ENCODE data around the gene CDYL2.
"Not testable (repeated sequence)": the region's sequence is repeated elsewhere in the genome, so short reads cannot be mapped to it uniquely, and the experiment has no call there.

Gene CDYL2

GRCh38 chr16:80746231-80746630, 58.2 kb downstream of the CDYL2 start:
- no peak for DNase-seq (ENCODE audit: low read depth in 1 of 2, low spot score in 1 of 2)

DNA sequence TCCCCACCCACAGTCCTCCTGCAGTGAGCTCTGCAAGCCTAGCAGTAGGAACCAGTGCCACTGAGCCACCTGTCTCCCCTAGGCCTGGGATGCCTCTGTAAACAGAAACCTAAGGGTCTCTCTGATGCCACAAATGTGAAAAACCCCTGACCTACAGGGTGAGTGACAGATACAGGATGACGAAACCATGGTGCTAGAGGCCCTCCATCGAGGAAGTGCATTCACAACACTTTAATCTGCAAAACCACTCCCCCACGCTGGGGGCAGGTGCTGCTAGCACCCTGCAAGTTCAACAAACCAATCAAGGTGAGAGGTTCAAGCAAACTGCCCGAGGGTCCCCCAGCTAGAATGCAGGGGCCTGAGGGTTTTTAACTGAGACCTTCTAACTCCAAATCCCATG, 59.5 kb downstream of the CDYL2 start:
- DNase-seq (ENCODE audit: low read depth in 1 of 2, low spot score in 1 of 2): no peak

DNA sequence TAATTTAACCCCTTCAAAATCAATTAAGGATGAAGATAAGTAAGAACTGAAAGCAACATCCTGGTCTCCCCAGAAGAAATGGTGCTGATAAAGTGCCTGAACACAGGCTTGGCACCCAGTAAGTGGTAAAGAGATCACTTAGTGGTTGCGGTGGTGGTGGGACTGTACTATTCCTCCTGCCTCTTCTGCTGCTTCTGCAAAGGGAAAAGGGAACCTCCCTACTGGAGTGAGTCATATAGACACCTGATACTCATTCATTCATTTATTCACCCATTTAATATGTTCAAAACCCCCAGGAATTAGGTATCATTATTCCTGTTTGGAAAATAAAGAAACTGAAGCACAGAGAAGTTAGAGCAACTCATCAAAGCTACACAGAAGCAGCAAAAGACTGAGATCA, 60.6 kb downstream of the CDYL2 start:
- DNase-seq (ENCODE audit: low read depth in 1 of 2, low spot score in 1 of 2): no peak

GRCh38 chr16:80743273-80743672, 61.1 kb downstream of the CDYL2 start:
- DNase-seq (ENCODE audit: low read depth in 1 of 2, low spot score in 1 of 2): no peak

DNA sequence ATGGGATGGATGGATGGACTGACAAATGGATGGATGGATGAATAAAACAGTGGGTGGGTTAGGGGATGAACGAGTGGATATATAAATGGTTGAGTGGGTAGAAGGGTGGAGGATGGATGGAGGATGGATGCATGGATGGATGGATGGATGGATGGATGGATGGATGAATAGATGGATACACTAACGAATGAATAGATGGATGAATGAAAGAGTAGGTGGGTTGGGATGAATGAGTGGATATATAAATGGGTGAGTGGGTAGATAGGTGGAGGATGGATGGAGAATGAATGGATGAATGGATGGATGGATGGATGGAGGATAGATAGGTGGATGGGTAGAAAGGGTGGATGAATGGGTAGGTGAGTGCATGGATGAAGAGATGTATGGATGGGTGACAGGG, 62.1 kb downstream of the CDYL2 start:
- DNase-seq (ENCODE audit: low read depth in 1 of 2, low spot score in 1 of 2): no peak

GRCh38 chr16:80741724-80742123, 62.7 kb downstream of the CDYL2 start:
- no peak for DNase-seq (ENCODE audit: low read depth in 1 of 2, low spot score in 1 of 2)

DNA sequence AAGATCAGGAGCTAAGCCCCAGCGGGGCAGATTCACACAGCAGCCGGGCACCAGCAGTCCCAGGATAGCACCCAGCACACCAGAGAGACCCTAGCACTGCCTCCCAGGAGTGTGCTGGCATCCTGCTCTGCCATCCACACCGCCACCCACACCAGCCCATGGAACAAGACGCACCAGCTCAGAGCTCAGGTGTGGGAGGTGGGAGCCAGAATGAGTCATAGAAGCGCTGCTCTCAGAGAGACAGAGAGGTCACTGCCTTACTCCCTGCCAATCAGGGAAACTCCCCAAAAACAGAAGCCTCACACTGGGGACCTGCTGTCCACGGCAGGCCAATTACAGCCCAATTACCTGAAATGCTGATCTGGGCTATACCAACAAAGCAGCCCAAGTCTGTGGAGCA, 64.9 kb downstream of the CDYL2 start:
- DNase-seq (ENCODE audit: low read depth in 1 of 2, low spot score in 1 of 2): no peak

- no peak for DNase-seq (ENCODE audit: low read depth in 1 of 2, low spot score in 1 of 2)
These were observed 65.9 kb downstream of the CDYL2 start for GRCh38 chr16:80738521-80738920.

- no peak for DNase-seq (ENCODE audit: low read depth in 1 of 2, low spot score in 1 of 2)
These were observed 68.6 kb downstream of the CDYL2 start for GRCh38 chr16:80735846-80736245.

DNA sequence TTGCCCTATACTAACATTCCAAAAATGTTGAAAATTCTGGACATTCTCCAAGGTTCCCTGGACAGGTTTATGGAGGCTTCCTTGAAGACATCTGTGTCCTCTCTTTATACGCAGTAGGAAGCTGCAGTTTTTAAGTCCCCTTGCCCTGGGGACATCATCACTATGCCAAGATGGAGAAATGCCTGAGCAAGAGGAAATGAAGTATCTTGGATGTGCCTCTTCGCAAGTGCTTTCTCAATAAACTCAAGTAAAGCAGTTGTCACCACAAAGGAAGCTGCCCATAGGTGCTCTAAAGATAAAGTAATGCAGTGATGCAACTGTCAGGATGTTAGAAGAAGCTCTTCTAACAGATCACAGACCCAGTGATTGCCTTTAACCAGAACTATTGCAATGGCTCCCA, 71.0 kb downstream of the CDYL2 start:
- no peak for DNase-seq (ENCODE audit: low read depth in 1 of 2, low spot score in 1 of 2)

- DNase-seq (ENCODE audit: low read depth in 1 of 2, low spot score in 1 of 2): no peak
These were observed 72.5 kb downstream of the CDYL2 start for GRCh38 chr16:80731915-80732314.

GRCh38 chr16:80727066-80727763, 77.2 kb downstream of the CDYL2 start:
- not testable (repeated sequence) for DNase-seq (ENCODE audit: low read depth in 1 of 2, low spot score in 1 of 2)

DNA sequence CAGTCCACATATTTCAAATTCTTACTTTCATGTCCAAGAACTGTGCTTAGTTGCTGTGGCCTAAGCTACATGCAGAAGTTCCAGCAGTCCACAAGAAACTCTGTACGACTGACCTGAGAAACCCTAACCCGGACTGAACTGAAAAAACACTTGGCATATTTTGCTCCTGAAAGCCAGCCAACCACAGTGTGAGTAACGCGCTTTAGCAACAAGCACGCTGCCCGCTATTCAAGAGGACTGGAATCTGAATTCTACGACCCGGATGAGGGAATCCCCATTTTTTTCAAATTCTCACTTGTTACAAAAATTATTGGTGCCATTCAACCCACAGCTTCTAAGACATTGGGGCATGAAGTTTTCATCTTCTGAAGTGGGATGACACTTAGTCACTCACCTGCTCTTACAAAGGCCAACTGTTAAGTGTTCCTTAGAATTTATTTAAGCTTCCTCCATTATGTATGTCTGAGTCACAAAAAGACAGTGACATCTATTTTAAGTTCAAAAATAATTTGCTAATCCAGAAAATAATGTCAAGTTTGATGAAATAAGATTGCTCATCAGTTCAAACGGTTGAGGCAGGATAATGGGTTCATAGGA, 78.7 kb downstream of the CDYL2 start:
- DNase-seq (ENCODE audit: low read depth in 1 of 2, low spot score in 1 of 2): no peak

GRCh38 chr16:80723981-80724380, 80.4 kb downstream of the CDYL2 start:
- no peak for DNase-seq (ENCODE audit: low read depth in 1 of 2, low spot score in 1 of 2)

DNA sequence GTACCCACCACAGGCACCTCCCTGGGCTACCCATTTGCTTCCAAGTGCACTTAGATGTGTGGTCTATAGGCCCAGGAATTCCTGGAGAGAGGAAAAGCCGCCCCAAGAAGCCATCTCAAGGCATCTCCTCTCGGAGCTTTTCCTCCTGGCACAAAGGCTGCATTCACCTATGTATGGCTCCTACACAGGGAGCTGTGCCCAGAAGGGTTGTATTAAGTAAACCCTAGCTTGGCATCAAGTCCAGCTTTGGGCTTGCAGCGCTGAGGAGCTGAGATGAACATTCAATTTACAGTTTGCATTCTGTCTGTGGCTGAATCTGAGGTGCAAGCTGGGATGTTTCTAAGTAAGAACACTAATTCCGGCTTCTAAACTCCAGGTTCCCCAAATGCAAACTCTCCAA, 81.3 kb downstream of the CDYL2 start:
- no peak for DNase-seq (ENCODE audit: low read depth in 1 of 2, low spot score in 1 of 2)

DNA sequence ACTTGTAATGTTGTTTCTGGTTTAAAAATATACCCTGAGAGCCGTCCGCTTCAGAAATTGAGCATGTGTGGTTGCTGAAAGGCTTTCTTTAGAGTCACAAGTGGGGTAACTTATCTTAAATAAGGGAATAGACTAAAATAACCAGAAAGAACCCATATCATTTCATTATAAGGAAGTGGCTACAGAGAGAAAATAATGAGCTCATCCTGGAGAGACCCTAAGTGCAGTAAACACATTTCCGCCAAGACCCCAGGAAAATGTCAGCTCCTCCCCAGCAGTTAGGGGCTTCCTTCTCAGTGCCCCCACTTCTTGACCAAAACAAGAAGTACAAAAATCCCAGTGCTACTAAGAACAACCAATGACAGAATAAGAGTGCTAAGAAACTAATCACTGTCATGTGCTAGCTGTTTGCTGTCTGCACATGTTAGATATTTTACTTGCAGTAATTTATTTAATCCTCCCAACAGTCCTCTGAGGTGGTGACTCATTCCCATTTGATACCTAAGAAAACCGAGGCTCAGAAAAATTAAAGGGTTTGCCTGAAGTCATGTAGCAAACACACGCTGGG, 83.5 kb downstream of the CDYL2 start:
- no peak for DNase-seq (ENCODE audit: low read depth in 1 of 2, low spot score in 1 of 2)

DNA sequence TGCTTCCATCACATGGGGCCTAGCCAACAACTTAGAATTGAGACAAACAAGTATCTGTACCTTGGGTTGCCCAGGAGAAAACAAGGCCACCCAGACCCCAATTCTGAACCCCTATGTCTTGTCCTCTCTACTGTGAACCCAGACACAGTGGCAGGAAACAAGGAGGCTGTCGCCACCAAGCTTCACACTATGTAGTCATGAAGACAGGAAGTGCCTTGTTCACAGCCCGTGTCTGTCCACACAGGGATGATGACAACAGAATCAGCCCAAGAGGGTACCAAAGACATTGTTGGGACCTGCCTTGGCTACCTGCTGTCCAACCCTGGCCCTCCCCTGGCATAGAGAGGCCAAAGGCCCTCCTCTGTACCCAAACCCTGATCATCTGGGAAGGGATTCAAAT, 84.8 kb downstream of the CDYL2 start:
- DNase-seq (ENCODE audit: low read depth in 1 of 2, low spot score in 1 of 2): no peak

- DNase-seq (ENCODE audit: low read depth in 1 of 2, low spot score in 1 of 2): no peak
These were observed 85.7 kb downstream of the CDYL2 start for GRCh38 chr16:80718480-80719220.

- DNase-seq (ENCODE audit: low read depth in 1 of 2, low spot score in 1 of 2): no peak
These were observed 86.8 kb downstream of the CDYL2 start for GRCh38 chr16:80717611-80718010.

DNA sequence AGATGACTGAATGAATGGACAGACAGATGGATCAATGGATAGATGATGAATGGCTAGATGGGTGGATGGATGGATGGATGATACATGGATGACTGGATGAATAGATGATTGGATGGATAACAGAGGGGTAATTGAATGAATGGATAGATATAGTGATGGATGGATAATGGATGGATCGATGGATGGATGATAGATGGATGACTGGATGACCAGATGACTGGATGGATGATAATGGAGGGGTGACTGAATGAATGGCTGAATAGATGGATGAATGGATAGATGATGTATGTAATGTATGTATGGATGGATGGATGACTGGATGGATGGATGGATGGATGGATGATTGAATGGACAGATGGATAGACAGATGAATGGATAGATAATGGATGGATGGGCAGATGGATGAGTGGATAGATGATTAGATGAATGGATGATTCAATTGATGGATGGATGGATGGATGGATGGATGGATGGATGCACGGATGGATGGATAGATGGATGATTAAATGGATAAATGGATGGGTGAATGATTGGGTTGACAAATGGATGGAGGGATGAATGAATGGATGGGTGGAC, 87.7 kb downstream of the CDYL2 start:
- DNase-seq (ENCODE audit: low read depth in 1 of 2, low spot score in 1 of 2): no peak

DNA sequence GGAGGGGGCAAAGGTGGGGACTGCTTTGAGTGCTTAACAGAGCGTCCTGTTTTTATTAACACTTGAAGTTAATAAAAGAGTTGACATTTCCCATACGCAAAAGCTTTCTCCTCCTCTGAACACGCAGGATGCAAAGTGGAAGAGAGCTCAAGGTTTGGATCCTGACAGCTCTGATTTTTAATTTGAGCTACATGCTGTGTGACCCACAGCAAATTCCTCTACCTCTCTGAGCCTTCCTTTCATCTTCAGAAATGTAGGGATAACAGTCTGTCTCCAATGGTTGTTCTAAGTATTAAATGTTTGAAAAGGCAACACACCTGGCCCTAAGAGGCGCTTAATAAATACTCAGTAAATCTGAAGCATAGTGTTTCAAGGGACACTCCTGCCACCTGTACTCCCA, 93.0 kb downstream of the CDYL2 start:
- no peak for DNase-seq (ENCODE audit: low read depth in 1 of 2, low spot score in 1 of 2)

GRCh38 chr16:80710918-80711317, 93.5 kb downstream of the CDYL2 start:
- no peak for DNase-seq (ENCODE audit: low read depth in 1 of 2, low spot score in 1 of 2)
